K562 (cell line): Measurements from ENCODE around the gene TNFAIP3. TPM values are rescaled to one million over a fixed set of nuclear protein-coding genes. Genes with fewer than 3 reads are reported as not detected.

Experiments
- EP300 ChIP-seq: IDR thresholded peaks from 2 replicates; pipeline ENCODE4 v1.6.1; 2012; ENCODE audit warnings: low read length, improper control_type of control experiment
- HDAC3 ChIP-seq: fragments of 450-650 bp; IDR thresholded peaks from 2 replicates; pipeline ENCODE4 v1.6.1; 2018; ENCODE audit warnings: borderline replicate concordance, mild to moderate bottlenecking, moderate library complexity; ENCODE audit not compliant: partially characterized antibody
- MYC ChIP-seq, 2 experiments: fragments of 250-450 bp in 1 of 2; sonication (Bioruptor Pico) in 1 of 2; IDR thresholded peaks; 2 replicates each; pipeline versions ENCODE4 v1.5.1 to v1.6.1; 2012 to 2021; ENCODE audit warnings: low read depth in 2 of 2, borderline replicate concordance in 1 of 2, improper control_type of control experiment in 1 of 2, low read length in 1 of 2, mild to moderate bottlenecking in 1 of 2, moderate library complexity in 1 of 2
- NCOR1 ChIP-seq: fragments of 450-650 bp; IDR thresholded peaks from 2 replicates; pipeline ENCODE4 v1.6.1; 2016; ENCODE audit warnings: mild to moderate bottlenecking, moderate library complexity
- NRF1 ChIP-seq, 2 experiments: fragments of 450-650 bp; IDR thresholded peaks in 1 of 2; conservative IDR thresholded peaks in 1 of 2; 2 replicates each; pipeline ENCODE4 v1.6.1; 2014; ENCODE audit warnings: mild to moderate bottlenecking in 2 of 2
- RFX7 ChIP-seq: fragments of 250-450 bp; sonication (Bioruptor Pico); IDR thresholded peaks from 2 replicates; pipeline ENCODE4 v1.5.1; 2021; ENCODE audit warnings: mild to moderate bottlenecking
- TAL1 ChIP-seq: fragments of 450-650 bp; IDR thresholded peaks from 2 replicates; pipeline ENCODE4 v1.6.1; 2016; ENCODE audit warnings: mild to moderate bottlenecking
- THRAP3 ChIP-seq: fragments of 450-650 bp; IDR thresholded peaks from 2 replicates; pipeline ENCODE4 v1.6.1; 2016; ENCODE audit warnings: mild to moderate bottlenecking, inconsistent platforms, borderline replicate concordance
- ZBTB5 ChIP-seq: fragments of 450-650 bp; IDR thresholded peaks from 2 replicates; pipeline ENCODE4 v1.6.1; 2017; ENCODE audit warnings: antibody characterized with exemption
- ZEB2 ChIP-seq: fragments of 450-650 bp; IDR thresholded peaks from 2 replicates; pipeline ENCODE4 v1.6.1; 2016
- ZFP30 ChIP-seq: fragments of 250-450 bp; sonication (Bioruptor Pico); IDR thresholded peaks from 2 replicates; pipeline ENCODE4 v1.8.0; 2022; ENCODE audit warnings: moderate library complexity, mild to moderate bottlenecking, inconsistent platforms, borderline replicate concordance
- ZFP36 ChIP-seq: fragments of 150-350 bp; IDR thresholded peaks from 2 replicates; pipeline ENCODE4 v1.6.1; 2018; ENCODE audit warnings: low read length, low read depth; ENCODE audit not compliant: partially characterized antibody
- polyA plus RNA-seq, 8 experiments: library from polyadenylated mRNA; depleted of rRNA in 4 of 8; stranded (reverse) in 5 of 8; unstranded in 3 of 8; fragments of >200 nt; fragmentation: Nextera tagmentation in 2 of 8; fragmentation: Illumina TruSeq in 1 of 8; extraction: Ambion mirVana in 2 of 8; extraction: Trizol in 1 of 8; gene quantifications; 2 replicates each; pipeline versions ENCODE4 v1.2.1 to v1.2.3, GENCODE V29; 2011 to 2014; ENCODE audit warnings: inconsistent platforms in 1 of 8, missing spikeins in 1 of 8
- total RNA-seq, 7 experiments: library from RNA; depleted of rRNA in 6 of 7; stranded (reverse); fragments of >200 nt in 6 of 7; fragmentation: Illumina TruSeq in 2 of 7; extraction: Trizol in 2 of 7; gene quantifications; 2 replicates each; pipeline versions ENCODE4 v1.2.1 to v1.2.3, GENCODE V29; 2011 to 2021; ENCODE audit warnings: low replicate concordance in 1 of 7
- TF ChIP-seq, protein P1 (sequence below): fragments of 450-650 bp; IDR thresholded peaks from 2 replicates; pipeline ENCODE4 v1.6.1; 2017; ENCODE audit warnings: antibody characterized with exemption, mild to moderate bottlenecking
- TF ChIP-seq, protein P2 (sequence below): fragments of 450-650 bp; formaldehyde crosslinking; IDR thresholded peaks from 2 replicates; pipeline ENCODE4 v1.4.0; 2020; ENCODE audit warnings: mild to moderate bottlenecking, moderate library complexity

TNFAIP3 gene
- total and polyA plus RNA-seq, 9 of the 15 experiments (the other 6 are each of a cell fraction or from before 2014, with no cell fraction given), result 0.79 to 17.0 (median 6.4) TPM

DNA sequence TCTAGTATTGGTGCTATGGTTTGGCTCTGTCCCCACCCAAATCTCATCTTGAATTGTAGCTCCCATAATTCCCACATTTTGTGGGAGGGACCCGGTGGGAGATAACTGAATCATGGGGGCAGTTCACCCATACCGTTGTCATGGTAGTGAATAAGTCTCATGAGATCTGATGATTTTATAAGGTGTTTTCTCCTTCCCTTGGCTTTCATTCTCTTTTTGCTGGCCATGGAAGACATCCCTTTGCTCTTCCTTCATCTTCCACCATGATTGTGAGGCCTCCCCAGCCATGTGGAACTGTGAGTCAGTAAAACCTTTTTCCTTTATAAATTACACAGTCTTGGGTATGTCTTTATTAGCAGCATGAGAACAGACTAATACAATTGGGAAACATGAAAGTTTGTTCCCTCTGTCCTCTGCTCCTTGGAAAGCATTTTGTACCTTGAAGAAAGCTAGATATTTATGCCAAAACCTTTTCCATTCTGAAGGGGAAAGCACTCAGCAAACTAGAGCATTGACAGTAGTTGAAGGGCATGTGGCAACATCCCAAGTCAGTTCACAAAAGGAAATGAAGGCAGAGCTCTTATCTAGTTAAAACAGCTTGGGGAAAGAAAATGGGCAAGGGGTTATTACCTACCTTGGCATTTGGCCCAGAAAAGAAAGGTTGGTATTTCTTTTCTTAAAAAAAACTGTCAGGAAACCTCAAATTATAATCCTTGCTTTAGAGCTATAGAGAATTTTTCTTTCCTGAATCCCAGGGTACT is 10.7 kb upstream of the TNFAIP3 start (continued):
- no peak for TF ChIP-seq ZBTB5
- TF ChIP-seq NRF1 (conservative IDR thresholded peaks at IDR 0.05 in 1 of 2, IDR thresholded peaks at IDR 0.05 in 1 of 2), result no peak
- TF ChIP-seq EP300, result peak; percentile 55; the same call in 1 of the 2 replicates
- TF ChIP-seq, protein P1, sequence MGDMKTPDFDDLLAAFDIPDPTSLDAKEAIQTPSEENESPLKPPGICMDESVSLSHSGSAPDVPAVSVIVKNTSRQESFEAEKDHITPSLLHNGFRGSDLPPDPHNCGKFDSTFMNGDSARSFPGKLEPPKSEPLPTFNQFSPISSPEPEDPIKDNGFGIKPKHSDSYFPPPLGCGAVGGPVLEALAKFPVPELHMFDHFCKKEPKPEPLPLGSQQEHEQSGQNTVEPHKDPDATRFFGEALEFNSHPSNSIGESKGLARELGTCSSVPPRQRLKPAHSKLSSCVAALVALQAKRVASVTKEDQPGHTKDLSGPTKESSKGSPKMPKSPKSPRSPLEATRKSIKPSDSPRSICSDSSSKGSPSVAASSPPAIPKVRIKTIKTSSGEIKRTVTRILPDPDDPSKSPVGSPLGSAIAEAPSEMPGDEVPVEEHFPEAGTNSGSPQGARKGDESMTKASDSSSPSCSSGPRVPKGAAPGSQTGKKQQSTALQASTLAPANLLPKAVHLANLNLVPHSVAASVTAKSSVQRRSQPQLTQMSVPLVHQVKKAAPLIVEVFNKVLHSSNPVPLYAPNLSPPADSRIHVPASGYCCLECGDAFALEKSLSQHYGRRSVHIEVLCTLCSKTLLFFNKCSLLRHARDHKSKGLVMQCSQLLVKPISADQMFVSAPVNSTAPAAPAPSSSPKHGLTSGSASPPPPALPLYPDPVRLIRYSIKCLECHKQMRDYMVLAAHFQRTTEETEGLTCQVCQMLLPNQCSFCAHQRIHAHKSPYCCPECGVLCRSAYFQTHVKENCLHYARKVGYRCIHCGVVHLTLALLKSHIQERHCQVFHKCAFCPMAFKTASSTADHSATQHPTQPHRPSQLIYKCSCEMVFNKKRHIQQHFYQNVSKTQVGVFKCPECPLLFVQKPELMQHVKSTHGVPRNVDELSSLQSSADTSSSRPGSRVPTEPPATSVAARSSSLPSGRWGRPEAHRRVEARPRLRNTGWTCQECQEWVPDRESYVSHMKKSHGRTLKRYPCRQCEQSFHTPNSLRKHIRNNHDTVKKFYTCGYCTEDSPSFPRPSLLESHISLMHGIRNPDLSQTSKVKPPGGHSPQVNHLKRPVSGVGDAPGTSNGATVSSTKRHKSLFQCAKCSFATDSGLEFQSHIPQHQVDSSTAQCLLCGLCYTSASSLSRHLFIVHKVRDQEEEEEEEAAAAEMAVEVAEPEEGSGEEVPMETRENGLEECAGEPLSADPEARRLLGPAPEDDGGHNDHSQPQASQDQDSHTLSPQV, result peak; percentile 71
- TF ChIP-seq ZEB2, result 0 out of 2 replicates have a peak, but pooled peaks have one; percentile 54
- no peak for TF ChIP-seq ZFP30
- TF ChIP-seq ZFP36, result peak; percentile 54
- peak; percentile 20; the same call in 1 of the 2 replicates for TF ChIP-seq TAL1
- TF ChIP-seq HDAC3, result no peak
- no peak for TF ChIP-seq THRAP3
- peak; percentile 15; the same call in 1 of the 2 replicates for TF ChIP-seq NCOR1
- TF ChIP-seq, protein P2, sequence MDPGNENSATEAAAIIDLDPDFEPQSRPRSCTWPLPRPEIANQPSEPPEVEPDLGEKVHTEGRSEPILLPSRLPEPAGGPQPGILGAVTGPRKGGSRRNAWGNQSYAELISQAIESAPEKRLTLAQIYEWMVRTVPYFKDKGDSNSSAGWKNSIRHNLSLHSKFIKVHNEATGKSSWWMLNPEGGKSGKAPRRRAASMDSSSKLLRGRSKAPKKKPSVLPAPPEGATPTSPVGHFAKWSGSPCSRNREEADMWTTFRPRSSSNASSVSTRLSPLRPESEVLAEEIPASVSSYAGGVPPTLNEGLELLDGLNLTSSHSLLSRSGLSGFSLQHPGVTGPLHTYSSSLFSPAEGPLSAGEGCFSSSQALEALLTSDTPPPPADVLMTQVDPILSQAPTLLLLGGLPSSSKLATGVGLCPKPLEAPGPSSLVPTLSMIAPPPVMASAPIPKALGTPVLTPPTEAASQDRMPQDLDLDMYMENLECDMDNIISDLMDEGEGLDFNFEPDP, result no peak
- 0 out of 2 replicates have a peak, but pooled peaks have one; percentile 15 for TF ChIP-seq MYC (IDR thresholded peaks at IDR 0.05; ENCODE audit: low read depth, low read length)
- TF ChIP-seq MYC (CRISPR knock-in tag; IDR thresholded peaks at IDR 0.05; ENCODE audit: borderline replicate concordance, low read depth), result no peak
- no peak for TF ChIP-seq RFX7 (CRISPR knock-in tag)
- TF ChIP-seq, all 486 proteins: peak for 28
